Mesendoderm (in vitro differentiated cells): ENCODE data around the gene AMFR.

Experiments used
- DNase-seq: peaks from one replicate; pipeline ENCODE4 v3.0.0; 2013
- H2AK5ac ChIP-seq: 2 replicates; pipeline ENCODE4 v1.6.1; 2013; ENCODE audit warnings: low read length, inconsistent platforms
- H2BK120ac ChIP-seq: 2 replicates; pipeline ENCODE4 v1.6.1; 2013; ENCODE audit warnings: low read depth, mild to moderate bottlenecking, low read length, moderate library complexity, mixed read lengths
- H2BK15ac ChIP-seq: replicated peaks from 2 replicates; pipeline ENCODE4 v1.6.1; 2013; ENCODE audit warnings: low read depth, mild to moderate bottlenecking, moderate library complexity
- H2BK5ac ChIP-seq: 2 replicates; pipeline ENCODE4 v1.6.1; 2013; ENCODE audit warnings: low read length, inconsistent platforms
- H3K18ac ChIP-seq: 2 replicates; pipeline ENCODE4 v1.6.1; 2013; ENCODE audit warnings: mild to moderate bottlenecking, low read length, mixed read lengths
- H3K23ac ChIP-seq: one replicate; pipeline ENCODE4 v1.6.1; 2013; ENCODE audit warnings: low read length
- H3K27ac ChIP-seq: 2 replicates; pipeline ENCODE4 v1.5.1; 2013; ENCODE audit warnings: low read depth, mild to moderate bottlenecking, inconsistent platforms, low read length, moderate library complexity
- H3K27me3 ChIP-seq: 2 replicates; pipeline ENCODE4 v1.6.1; 2013; ENCODE audit warnings: low read length, control low read depth, mild to moderate bottlenecking, inconsistent platforms; ENCODE audit not compliant: insufficient read depth, poor library complexity
- H3K36me3 ChIP-seq: 2 replicates; pipeline ENCODE4 v1.6.1; 2013; ENCODE audit warnings: low read length, inconsistent platforms; ENCODE audit not compliant: control insufficient read depth, insufficient read depth
- H3K4ac ChIP-seq: one replicate; pipeline ENCODE4 v1.6.1; 2013; ENCODE audit warnings: low read depth, mild to moderate bottlenecking, low read length, moderate library complexity
- H3K4me1 ChIP-seq: 2 replicates; pipeline ENCODE4 v1.6.1; 2013; ENCODE audit warnings: low read depth, low read length, inconsistent platforms; ENCODE audit not compliant: control insufficient read depth
- H3K4me2 ChIP-seq: 2 replicates; pipeline ENCODE4 v1.6.1; 2013; ENCODE audit warnings: low read length
- H3K4me3 ChIP-seq: 2 replicates; pipeline ENCODE4 v1.5.1; 2013; ENCODE audit warnings: mild to moderate bottlenecking, low read length
- H3K56ac ChIP-seq: one replicate; pipeline ENCODE4 v1.6.1; 2013; ENCODE audit warnings: low read length
- H3K79me1 ChIP-seq: 2 replicates; pipeline ENCODE4 v1.6.1; 2013; ENCODE audit warnings: low read length, inconsistent platforms
- H3K79me2 ChIP-seq: 2 replicates; pipeline ENCODE4 v1.6.1; 2013; ENCODE audit warnings: mild to moderate bottlenecking, low read length; ENCODE audit not compliant: control insufficient read depth, insufficient read depth
- H3K9ac ChIP-seq: 2 replicates; pipeline ENCODE4 v1.6.1; 2013; ENCODE audit warnings: low read length, inconsistent platforms
- H4K5ac ChIP-seq: one replicate; pipeline ENCODE4 v1.6.1; 2013; ENCODE audit warnings: low read length
- H4K8ac ChIP-seq: one replicate; pipeline ENCODE4 v1.6.1; 2013; ENCODE audit warnings: low read depth, mild to moderate bottlenecking, control low read depth, low read length, moderate library complexity
- WGBS: extraction: QIAGEN DNeasy Blood & Tissue Kit; methylation state at CpG from one replicate; pipeline ENCODE4 v1.1.7; 2013; ENCODE audit warnings: low lambda C conversion rate, missing lambda C conversion rate; ENCODE audit not compliant: insufficient coverage; ENCODE audit errors: extremely low coverage; 5-methylcytosine and 5-hydroxymethylcytosine counted together

The AMFR gene

DNA sequence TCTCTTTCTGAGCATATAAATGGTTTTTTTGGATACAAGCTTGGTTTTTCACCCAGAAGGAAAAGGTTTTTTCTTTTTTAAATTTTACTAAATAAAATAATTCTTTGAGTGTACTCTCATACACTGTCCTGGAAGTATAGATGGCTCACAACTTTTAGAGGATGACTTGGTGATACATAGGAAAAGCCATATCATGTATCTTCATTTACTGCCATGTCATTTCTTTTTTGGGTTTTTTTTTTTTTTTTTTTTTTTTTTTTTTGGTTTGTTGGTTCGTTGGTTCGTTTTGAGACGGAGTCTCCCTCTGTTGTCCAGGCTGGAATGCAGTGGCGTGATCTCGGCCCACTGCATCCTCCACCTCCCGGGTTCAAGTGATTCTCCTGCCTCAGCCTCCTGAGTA is 37.8 kb upstream of the AMFR start:
- Histone ChIP-seq H3K27me3 (no peaks in the 10 kb centered on the region), H3K79me1 (no peaks in the 10 kb centered on the region), H3K4me2 (no peak overlapping the region), H2BK15ac (no peak overlapping the region), H3K36me3 (peaks cover 1% of the 10 kb centered on the region), H3K18ac (no peak overlapping the region), H3K56ac (no peak overlapping the region), H2BK120ac (no peak overlapping the region), H3K79me2 (no peaks in the 10 kb centered on the region), H3K27ac (no peak overlapping the region), H2BK5ac (no peak overlapping the region), H3K9ac (no peak overlapping the region), H4K5ac (no peak overlapping the region), H3K4me1 (no peaks in the 10 kb centered on the region), H3K4ac (no peak overlapping the region), H3K4me3 (no peak overlapping the region), H3K23ac (no peak overlapping the region), H2AK5ac (no peak overlapping the region), H4K8ac (no peak overlapping the region)
- WGBS, result no CpG with 5 or more reads among the region's 6 CpGs
- DNase-seq, result no peak

DNA sequence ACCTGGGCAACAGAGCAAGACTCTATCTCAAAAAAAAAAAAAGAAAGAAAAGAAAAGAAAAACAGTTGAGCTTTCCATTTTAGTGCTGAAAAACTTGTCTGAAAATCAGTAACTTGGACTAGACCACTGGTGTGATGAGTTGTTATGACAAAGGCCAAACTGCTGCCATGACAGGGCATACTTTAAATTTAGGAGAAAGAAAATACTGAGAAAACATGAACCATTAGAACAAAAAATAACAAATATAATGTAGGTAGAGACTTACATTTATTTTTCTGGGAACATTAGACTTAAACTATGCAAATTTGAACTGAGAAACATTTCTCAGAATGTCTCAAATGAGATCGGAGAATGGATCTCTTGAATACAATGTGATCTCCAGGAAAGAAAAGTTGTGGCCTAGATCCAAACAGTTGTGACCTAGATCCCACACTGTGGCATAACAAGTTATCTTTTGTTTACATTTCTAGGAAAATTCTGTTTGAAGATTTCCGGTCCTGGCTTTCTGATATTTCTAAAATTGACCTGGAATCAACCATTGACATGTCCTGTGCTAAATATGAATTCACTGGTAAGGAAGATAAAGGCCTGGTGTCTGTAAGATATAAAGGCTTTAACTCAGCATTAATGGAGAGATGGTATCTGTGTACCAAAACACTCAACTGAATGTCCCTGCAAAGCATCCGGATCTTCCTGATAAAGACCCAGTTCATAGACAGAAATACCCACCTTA is 36.9 kb upstream of the AMFR start:
- H2BK120ac ChIP-seq, result no peak overlapping the region
- H4K8ac ChIP-seq, result no peak overlapping the region
- H3K9ac ChIP-seq, result no peak overlapping the region
- H2BK5ac ChIP-seq, result no peak overlapping the region
- no peaks in the 10 kb centered on the region for H3K79me1 ChIP-seq
- no CpG with 5 or more reads among the region's 3 CpGs for WGBS
- no peaks in the 10 kb centered on the region for H3K79me2 ChIP-seq
- no peak overlapping the region for H2AK5ac ChIP-seq
- no peak overlapping the region for H3K4me3 ChIP-seq
- H4K5ac ChIP-seq, result no peak overlapping the region
- H3K4me1 ChIP-seq, result no peaks in the 10 kb centered on the region
- H3K27me3 ChIP-seq, result no peaks in the 10 kb centered on the region
- H3K27ac ChIP-seq, result no peak overlapping the region
- no peak overlapping the region for H3K23ac ChIP-seq
- H3K4ac ChIP-seq, result no peak overlapping the region
- H2BK15ac ChIP-seq, result no peak overlapping the region
- no peak overlapping the region for H3K56ac ChIP-seq
- no peak overlapping the region for H3K4me2 ChIP-seq
- H3K36me3 ChIP-seq, result peaks cover 1% of the 10 kb centered on the region
- no peak overlapping the region for H3K18ac ChIP-seq
- DNase-seq, result no peak

DNA sequence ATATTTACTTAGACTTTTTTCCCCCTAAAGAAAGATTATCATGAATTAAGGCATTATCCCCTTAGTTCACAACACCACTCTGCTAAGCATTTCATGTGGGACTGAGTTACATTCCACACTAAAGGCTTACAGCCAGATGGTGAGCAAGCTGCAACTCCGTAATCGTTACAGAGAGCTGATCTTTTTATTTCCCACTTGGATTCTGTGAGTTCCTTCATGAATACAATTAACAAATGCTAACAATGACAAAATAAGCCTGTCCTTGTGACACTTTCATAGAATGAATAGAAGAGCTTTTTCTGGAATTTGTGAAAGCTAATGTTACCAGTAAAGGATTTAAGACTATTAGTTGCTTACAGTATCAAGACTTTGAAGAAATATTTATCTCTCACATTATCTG is 34.8 kb upstream of the AMFR start:
- H3K79me2 ChIP-seq, result no peaks in the 10 kb centered on the region
- H3K9ac ChIP-seq, result no peak overlapping the region
- H2BK120ac ChIP-seq, result no peak overlapping the region
- H3K4me2 ChIP-seq, result no peak overlapping the region
- no peak overlapping the region for H3K4ac ChIP-seq
- H2BK15ac ChIP-seq, result no peak overlapping the region
- no peak overlapping the region for H3K27ac ChIP-seq
- WGBS, result no CpG with 5 or more reads among the region's 2 CpGs
- peaks cover 3% of the 10 kb centered on the region for H3K79me1 ChIP-seq
- no peak overlapping the region for H2AK5ac ChIP-seq
- H3K23ac ChIP-seq, result no peak overlapping the region
- no peak overlapping the region for H4K5ac ChIP-seq
- H3K56ac ChIP-seq, result no peak overlapping the region
- no peaks in the 10 kb centered on the region for H3K4me1 ChIP-seq
- H4K8ac ChIP-seq, result no peak overlapping the region
- no peak overlapping the region for H2BK5ac ChIP-seq
- no peak overlapping the region for H3K18ac ChIP-seq
- no peak overlapping the region for H3K4me3 ChIP-seq
- peaks cover 1% of the 10 kb centered on the region for H3K36me3 ChIP-seq
- DNase-seq, result no peak
- H3K27me3 ChIP-seq, result no peaks in the 10 kb centered on the region

DNA sequence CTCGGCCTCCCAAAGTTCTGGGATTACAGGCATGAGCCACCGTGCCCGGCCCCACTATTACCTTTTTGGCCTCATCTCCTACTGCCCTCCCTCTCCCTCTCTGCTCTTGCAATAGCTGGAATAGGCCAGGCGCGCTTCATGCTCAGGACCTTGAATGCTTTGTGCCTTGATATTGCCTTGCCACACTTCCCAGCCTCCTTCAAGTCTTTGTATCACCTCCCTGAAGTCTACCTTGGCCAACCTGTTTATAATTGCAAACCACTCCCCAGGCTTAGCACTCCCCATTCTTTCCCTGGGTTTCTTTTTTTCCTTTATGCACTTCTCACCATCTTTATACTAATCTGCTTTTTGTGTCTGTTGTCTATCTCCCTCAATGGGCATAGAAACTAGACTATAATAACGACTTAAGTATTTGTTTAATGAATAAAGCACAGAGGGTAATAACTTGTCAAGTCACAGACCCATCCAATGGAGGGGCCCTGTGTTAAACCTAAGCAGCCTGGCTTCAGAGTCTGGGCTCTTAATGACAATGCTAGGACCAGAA is 32.7 kb upstream of the AMFR start:
- H3K4me1 ChIP-seq, result no peaks in the 10 kb centered on the region
- no peak overlapping the region for H3K56ac ChIP-seq
- no peak overlapping the region for H3K27ac ChIP-seq
- no peak overlapping the region for H2BK120ac ChIP-seq
- DNase-seq, result no peak
- no peak overlapping the region for H3K4ac ChIP-seq
- no peak overlapping the region for H3K4me3 ChIP-seq
- no CpG with 5 or more reads among the region's 6 CpGs for WGBS
- no peak overlapping the region for H3K23ac ChIP-seq
- H3K36me3 ChIP-seq, result peaks cover 1% of the 10 kb centered on the region
- no peak overlapping the region for H4K5ac ChIP-seq
- no peak overlapping the region for H3K18ac ChIP-seq
- H3K79me2 ChIP-seq, result peaks cover 2% of the 10 kb centered on the region
- H2AK5ac ChIP-seq, result no peak overlapping the region
- no peak overlapping the region for H3K9ac ChIP-seq
- H3K79me1 ChIP-seq, result peaks cover 3% of the 10 kb centered on the region
- H4K8ac ChIP-seq, result no peak overlapping the region
- H2BK15ac ChIP-seq, result no peak overlapping the region
- no peak overlapping the region for H3K4me2 ChIP-seq
- no peaks in the 10 kb centered on the region for H3K27me3 ChIP-seq
- H2BK5ac ChIP-seq, result no peak overlapping the region

DNA sequence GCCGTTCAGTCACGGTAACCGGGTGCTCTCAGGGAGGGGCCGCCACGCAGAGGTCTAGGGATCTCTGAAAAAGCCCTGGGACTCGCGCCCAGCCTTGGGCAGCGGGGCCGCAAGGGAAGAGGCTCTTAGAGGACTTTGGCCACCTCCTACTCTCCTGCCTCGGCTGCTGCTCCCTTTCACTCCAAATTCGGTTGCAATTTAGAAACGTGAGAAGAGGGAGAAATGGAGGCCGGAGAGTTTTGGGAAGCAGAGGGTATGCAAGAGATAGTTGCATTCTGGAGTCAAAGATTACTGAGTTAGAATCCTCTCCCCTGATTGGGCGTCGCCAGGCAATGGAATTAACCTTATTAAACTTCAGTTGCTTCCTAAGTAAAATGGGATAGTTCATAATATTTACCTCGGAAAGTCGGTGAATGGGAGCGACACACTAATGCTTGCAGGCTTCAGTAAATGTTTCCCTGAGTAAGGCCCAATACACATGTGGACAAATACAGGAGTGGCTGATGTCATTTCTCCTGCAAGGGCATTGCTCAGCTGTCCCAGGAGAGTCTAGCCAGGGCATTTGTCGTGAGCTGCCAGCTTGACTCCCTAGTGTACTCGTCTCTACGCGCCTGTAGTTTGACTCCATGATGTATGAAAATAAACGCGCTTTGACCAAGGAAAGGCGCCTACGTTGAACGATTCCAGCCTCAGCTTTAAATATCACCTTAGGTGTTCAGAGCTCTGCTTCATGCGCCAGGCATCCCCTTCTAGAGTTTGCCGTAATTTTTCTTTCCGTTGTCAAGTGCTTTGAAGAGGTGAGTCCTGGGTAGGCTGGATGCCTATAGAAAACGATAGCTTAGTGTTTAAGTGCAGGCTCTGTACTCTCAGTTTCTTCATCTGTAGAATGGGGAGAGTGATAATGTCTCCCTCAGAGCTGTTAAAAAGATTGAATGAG is 26.7 kb upstream of the AMFR start:
- WGBS, result no CpG with 5 or more reads among the region's 31 CpGs
- Histone ChIP-seq H3K4ac (peak overlapping the region; percentile 44), H2AK5ac (no peak overlapping the region), H3K4me1 (peaks cover 3% of the 10 kb centered on the region), H3K27me3 (no peaks in the 10 kb centered on the region), H3K56ac (peak overlapping the region; percentile 84), H3K4me3 (peak overlapping the region; percentile 56), H4K8ac (no peak overlapping the region), H4K5ac (no peak overlapping the region), H3K27ac (peak overlapping the region; percentile 39), H3K18ac (peak overlapping the region; percentile 19), H2BK15ac (no peak overlapping the region), H2BK120ac (no peak overlapping the region), H3K79me2 (peaks cover 48% of the 10 kb centered on the region), H3K79me1 (peaks cover 3% of the 10 kb centered on the region), H2BK5ac (no peak overlapping the region), H3K36me3 (no peaks in the 10 kb centered on the region), H3K4me2 (peak overlapping the region; percentile 76), H3K23ac (no peak overlapping the region), H3K9ac (peak overlapping the region; percentile 68)
- DNase-seq, result peak; percentile 78
